GM12878 (cell line): Measurements from ENCODE around the gene CSMD2.

Experiments
- ATF7 ChIP-seq: fragments of 450-650 bp; IDR thresholded peaks from 2 replicates; pipeline ENCODE4 v1.6.1; 2016; ENCODE audit warnings: low read depth, mild to moderate bottlenecking
- EZH2 ChIP-seq: IDR thresholded peaks from 2 replicates; pipeline ENCODE4 v1.6.1; 2012; ENCODE audit warnings: low read depth, mild to moderate bottlenecking, control low read depth, inconsistent platforms, low read length, borderline replicate concordance; ENCODE audit not compliant: control insufficient read depth
- HDAC2 ChIP-seq: fragments of 200-600 bp; sonication (generic); IDR thresholded peaks from 2 replicates; pipeline ENCODE4 v1.6.1; 2017
- ZBED1 ChIP-seq: IDR thresholded peaks from 2 replicates; pipeline ENCODE4 v1.6.1; 2016; ENCODE audit warnings: borderline replicate concordance
- TF ChIP-seq, protein P1 (sequence below), 3 experiments: IDR thresholded peaks in 2 of 3; conservative IDR thresholded peaks in 1 of 3; 2 replicates each; pipeline ENCODE4 v1.5.1; 2011; ENCODE audit warnings: low read depth in 3 of 3, low read length in 3 of 3, mild to moderate bottlenecking in 3 of 3, control low read depth in 2 of 3, moderate library complexity in 2 of 3, inconsistent platforms in 1 of 3, mixed read lengths in 1 of 3; ENCODE audit not compliant: control insufficient read depth in 2 of 3, insufficient read depth in 1 of 3; ENCODE audit errors: extremely low read depth in 1 of 3
- TF ChIP-seq, protein P2 (sequence below): IDR thresholded peaks from 2 replicates; pipeline ENCODE4 v1.6.1; 2012; ENCODE audit warnings: low read depth, low read length, improper control_type of control experiment

- TF ChIP-seq, protein P1, sequence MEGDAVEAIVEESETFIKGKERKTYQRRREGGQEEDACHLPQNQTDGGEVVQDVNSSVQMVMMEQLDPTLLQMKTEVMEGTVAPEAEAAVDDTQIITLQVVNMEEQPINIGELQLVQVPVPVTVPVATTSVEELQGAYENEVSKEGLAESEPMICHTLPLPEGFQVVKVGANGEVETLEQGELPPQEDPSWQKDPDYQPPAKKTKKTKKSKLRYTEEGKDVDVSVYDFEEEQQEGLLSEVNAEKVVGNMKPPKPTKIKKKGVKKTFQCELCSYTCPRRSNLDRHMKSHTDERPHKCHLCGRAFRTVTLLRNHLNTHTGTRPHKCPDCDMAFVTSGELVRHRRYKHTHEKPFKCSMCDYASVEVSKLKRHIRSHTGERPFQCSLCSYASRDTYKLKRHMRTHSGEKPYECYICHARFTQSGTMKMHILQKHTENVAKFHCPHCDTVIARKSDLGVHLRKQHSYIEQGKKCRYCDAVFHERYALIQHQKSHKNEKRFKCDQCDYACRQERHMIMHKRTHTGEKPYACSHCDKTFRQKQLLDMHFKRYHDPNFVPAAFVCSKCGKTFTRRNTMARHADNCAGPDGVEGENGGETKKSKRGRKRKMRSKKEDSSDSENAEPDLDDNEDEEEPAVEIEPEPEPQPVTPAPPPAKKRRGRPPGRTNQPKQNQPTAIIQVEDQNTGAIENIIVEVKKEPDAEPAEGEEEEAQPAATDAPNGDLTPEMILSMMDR (IDR thresholded peaks at IDR 0.05 in 2 of 3, conservative IDR thresholded peaks at IDR 0.05 in 1 of 3; ENCODE audit: control insufficient read depth in 2 of 3, extremely low read depth in 1 of 3, insufficient read depth in 1 of 3, low read depth in 3 of 3, low read length in 3 of 3), result no peak
- TF ChIP-seq, protein P2, sequence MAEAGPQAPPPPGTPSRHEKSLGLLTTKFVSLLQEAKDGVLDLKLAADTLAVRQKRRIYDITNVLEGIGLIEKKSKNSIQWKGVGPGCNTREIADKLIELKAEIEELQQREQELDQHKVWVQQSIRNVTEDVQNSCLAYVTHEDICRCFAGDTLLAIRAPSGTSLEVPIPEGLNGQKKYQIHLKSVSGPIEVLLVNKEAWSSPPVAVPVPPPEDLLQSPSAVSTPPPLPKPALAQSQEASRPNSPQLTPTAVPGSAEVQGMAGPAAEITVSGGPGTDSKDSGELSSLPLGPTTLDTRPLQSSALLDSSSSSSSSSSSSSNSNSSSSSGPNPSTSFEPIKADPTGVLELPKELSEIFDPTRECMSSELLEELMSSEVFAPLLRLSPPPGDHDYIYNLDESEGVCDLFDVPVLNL, result no peak
- no peak for TF ChIP-seq HDAC2
- TF ChIP-seq ZBED1, result no peak
- TF ChIP-seq EZH2, result no peak
- TF ChIP-seq ATF7, result no peak
Observed at GRCh38 chr1:33573661-33574060, 591.4 kb downstream of the CSMD2 start.
